NCI-H226 (cell line): ENCODE measurements around the gene USP20.

Experiments used
- DNase-seq: peaks from one replicate; pipeline ENCODE4 v3.0.0-alpha.2; 2015

USP20 gene

DNA sequence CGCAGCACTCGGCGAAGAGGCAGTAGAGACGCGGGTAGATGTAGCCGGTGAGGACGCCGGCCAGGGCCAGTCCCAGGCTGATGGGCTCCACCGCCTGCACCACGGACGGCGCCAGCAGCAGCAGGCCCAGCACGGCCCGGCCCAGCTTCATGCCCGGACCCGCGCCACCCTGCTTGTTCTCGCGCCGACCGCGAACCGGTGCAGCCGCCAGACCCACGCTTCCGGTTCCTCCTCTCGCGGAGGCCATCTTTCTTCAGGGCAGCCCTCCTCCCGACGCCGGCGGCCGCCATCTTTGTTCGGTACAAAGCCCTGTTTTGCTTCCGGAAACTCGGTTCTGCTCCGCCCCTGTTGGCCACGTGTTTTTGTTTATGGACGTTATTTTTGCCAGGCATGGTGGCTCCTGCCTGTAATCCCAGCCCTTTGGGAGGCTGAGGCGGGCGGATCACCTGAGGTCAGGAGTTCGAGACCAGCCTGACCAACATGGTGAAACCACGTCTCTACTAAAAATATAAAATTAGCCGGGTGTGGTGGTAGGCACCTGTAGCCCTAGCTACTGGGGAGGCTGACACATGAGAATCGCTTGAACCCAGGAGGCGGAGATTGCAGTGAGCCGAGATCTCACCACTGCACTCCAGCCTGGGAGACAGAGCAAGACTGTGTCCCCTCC lies 11.2 kb upstream of the USP20 start, which contains the start of gene TOR1A:
Gene TOR1A, minus strand, starts transcription at position 202 of the 667 bp plus-strand sequence. Its CDS starts 51 bp downstream, at position 151.
- DNase-seq = peak; percentile 83

GRCh38 chr9:129826344-129826743 lies 8.9 kb upstream of the USP20 start:
- DNase-seq = no peak

DNA sequence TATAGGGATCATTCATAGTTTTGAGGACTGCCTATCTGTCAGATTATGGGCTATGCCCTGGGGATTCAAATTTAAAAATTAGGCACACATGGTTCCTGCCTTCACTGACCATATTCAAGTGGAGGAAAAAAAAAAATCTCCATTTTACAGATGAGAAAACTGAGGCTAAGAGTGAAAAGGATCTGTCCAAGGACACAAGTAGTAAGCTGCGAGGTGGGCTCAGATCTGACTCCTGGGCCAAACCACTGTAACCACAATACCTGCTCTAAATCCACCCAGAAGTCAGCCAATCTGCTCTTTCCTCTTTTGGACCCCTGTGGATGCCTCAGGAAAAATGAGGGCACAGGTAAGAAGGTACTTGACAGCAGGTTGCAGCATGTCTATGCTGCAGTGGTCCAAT lies 8.5 kb upstream of the USP20 start:
- no peak for DNase-seq

GRCh38 chr9:129828051-129828450 lies 7.2 kb upstream of the USP20 start:
- DNase-seq = no peak

DNA sequence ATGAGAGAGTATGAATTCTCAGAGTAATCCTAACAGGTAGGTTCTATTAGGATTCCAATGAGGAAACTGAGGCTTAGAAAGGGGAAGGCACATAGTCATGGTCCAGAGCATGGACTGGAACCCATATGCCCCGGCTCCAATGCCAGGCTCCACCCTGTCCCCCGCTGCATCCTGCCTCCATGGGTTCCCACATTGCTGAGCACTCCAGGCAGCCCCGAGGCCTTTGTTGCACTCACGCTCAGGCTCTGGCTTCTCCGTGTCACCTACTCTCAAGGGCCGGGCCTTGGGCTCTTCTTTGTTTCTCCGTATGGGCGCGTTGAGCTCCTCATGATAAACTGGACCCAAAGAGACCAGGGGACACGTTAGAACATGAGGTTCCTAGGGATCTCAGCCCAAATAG lies 6.3 kb upstream of the USP20 start:
- no peak for DNase-seq

DNA sequence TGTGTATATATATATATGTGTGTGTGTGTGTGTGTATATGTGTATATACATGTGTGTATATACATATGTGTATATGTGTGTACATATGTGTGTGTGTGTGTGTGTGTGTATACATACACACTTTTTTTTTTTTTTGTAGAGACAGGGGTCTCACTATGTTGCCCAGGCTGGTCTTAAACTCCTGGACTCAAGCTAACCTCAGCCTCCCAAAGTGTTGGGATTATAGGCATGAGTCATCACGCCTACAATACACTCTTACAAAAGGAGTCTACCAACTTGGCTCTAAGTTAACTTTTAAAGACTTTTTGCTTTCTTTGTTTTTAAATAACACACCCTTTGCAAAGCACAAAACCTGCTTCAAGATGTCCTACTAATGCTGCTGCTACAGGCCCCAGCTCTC lies 2.3 kb upstream of the USP20 start:
- no peak for DNase-seq

GRCh38 chr9:129834489-129835127 lies 650 bp upstream of the USP20 start:
- DNase-seq = no peak

DNA sequence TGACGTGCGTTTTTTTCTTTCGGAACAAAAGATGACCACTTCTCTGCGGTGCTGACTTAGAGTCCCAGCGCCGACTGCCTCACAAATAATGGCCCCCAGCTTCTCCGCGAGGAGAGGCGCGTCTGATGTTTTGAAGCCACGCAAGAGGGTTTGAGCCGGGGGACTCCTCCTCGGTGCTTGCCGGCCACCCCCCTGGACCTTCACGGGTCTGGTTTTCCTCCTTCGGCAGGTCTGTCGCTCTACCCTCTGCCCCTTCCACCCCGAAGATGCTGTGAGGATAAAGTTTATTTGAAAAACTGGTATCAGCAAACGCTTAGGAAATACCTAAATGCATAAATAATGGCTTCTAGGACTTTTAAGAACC lies 584 bp downstream of the USP20 start:
- no peak for DNase-seq

DNA sequence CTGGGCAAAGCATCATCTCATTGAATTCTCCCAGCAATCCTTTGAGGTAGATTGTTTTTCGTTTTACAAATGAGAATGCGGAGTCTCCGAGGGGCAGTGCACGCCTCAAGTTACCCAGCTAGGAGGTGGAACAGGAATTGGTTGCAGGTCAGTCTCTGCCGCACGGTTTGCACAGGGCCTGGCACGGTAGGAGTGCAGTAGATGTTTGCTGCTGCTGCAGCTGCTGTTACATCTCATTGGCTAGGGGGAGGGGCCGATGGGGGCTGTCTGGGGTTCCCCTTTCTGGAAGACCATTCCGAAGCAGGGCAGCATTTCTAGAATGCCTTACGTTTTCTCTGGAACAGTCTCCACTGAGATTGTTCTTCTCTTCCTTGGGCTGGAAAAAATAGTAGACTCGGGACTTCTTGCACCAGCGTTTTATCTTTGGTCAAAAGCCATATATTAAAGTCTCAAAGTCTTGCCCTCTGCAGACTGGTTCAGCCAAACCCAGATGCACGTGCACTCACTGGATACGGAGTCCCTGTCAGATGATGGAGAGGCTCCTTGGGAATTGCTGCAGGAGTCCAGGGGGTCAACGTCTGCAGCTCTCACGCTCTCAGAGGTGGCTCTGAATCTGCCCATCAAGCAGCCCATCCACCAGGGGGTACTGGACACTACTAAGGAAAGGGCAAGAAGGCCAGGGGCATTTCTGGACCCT lies 1.2 kb downstream of the USP20 start:
- no peak for DNase-seq

GRCh38 chr9:129838707-129839259 lies 3.5 kb downstream of the USP20 start:
- peak; percentile 16 for DNase-seq

- no peak for DNase-seq
Measured at GRCh38 chr9:129839324-129840023, 4.2 kb downstream of the USP20 start.

GRCh38 chr9:129840034-129840433 lies 4.8 kb downstream of the USP20 start:
- DNase-seq = no peak

DNA sequence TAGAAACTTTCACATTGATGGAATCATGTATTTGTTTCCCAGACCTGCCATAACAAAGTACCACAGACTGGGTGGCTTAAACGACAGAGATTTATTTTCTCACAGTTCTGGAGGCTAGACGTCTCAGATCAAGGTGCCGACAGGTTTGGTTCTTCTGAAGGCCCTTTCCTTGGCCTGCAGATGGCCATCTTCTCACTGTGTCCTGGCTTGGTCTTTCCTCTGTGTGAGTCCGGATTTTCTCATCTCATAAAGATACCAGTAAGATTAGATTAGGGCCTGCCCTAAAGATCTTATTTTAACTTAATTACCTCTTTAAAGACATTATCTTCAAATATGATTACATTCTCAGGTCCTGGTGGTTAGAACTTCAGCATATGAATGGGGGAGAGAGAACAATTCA lies 5.8 kb downstream of the USP20 start:
- no peak for DNase-seq

- no peak for DNase-seq
Measured at GRCh38 chr9:129845373-129845772, 10.1 kb downstream of the USP20 start.

GRCh38 chr9:129848712-129849441 lies 13.6 kb downstream of the USP20 start:
- DNase-seq = no peak

GRCh38 chr9:129849901-129850300 lies 14.6 kb downstream of the USP20 start:
- no peak for DNase-seq

- DNase-seq = no peak
Measured at GRCh38 chr9:129850821-129851550, 15.7 kb downstream of the USP20 start.

DNA sequence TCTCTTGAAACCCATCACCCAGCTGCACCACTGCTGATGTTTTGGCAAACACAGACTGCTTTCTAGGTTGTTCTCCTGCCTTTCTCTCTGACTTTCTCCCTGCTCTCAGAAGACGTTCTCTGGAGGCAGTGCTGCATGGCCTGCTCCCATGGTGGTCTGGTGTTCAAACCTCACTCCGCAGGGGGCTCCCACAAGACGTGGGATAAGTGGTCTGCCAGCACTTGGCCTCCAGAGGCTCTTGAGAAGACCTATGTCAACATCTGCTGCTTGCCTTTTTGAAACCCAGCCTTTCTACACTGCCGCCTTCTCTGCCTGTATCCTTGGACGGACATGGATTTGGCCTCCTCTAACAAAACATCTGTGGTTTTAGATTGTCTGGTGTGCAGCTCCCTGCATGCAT lies 16.6 kb downstream of the USP20 start:
- no peak for DNase-seq

GRCh38 chr9:129852579-129852978 lies 17.3 kb downstream of the USP20 start:
- no peak for DNase-seq

- no peak for DNase-seq
Measured at GRCh38 chr9:129853614-129854013, 18.4 kb downstream of the USP20 start.

GRCh38 chr9:129854588-129855110 lies 19.4 kb downstream of the USP20 start:
- no peak for DNase-seq

DNA sequence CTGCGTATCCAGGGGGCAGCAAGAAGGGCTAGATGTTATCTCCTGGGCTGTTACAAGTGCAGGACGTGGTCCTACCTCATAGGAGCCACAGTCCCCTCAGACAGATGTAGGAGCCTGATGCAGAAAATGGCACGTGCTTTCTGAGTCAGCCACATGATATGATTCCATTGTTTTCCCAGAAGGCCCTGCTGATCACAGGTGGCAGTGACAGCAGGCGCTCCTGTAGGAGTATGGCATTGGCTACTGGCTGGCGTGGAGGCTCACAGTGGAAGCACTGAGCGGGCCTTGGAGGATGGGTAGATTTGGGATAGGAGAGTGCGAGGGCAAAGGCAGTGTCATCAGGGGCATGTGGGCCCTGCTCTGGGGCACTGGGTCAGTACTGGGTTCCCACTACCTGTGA lies 21.9 kb downstream of the USP20 start:
- no peak for DNase-seq
